BJ (cell line): ENCODE data around the gene SKIDA1. TPM values are rescaled to one million over a fixed set of nuclear protein-coding genes. Genes with fewer than 3 reads are reported as not detected.
A peak's percentile ranks its signal among the peaks of the same experiment; 100 is the strongest.

Experiments used
- CTCF ChIA-PET: fragments of 350-600 bp; formaldehyde crosslinking; extraction: SDS; loops from one replicate; lab custom pipeline; 2021; ENCODE audit warnings: antibody characterized with exemption, inconsistent platforms; lab: Yijun Ruan, JAX
- POLR2A ChIA-PET: fragments of 300-600 bp; sonication (Branson Sonifier 250); formaldehyde crosslinking; extraction: SDS; loops from one replicate; lab custom pipeline; 2021; ENCODE audit warnings: antibody characterized with exemption; lab: Charles Lee
- DNase-seq: peaks from one replicate; pipeline ENCODE4 v3.0.0-alpha.2; 2011; ENCODE audit warnings: low read depth
- H3K27me3 ChIP-seq: 2 replicates; pipeline ENCODE4 v1.6.0; 2011; ENCODE audit warnings: low read length; ENCODE audit not compliant: control insufficient read depth, insufficient read depth
- H3K36me3 ChIP-seq: 2 replicates; pipeline ENCODE4 v1.5.1; 2011; ENCODE audit warnings: low read length; ENCODE audit not compliant: control insufficient read depth, insufficient read depth
- H3K4me3 ChIP-seq: 2 replicates; pipeline ENCODE4 v1.5.1; 2011; ENCODE audit warnings: low read depth, mild to moderate bottlenecking, control low read depth, low read length
- CTCF ChIP-seq: IDR thresholded peaks from 2 replicates; pipeline ENCODE4 v1.5.1; 2011; ENCODE audit warnings: low read depth, mild to moderate bottlenecking, control low read depth, inconsistent platforms, low read length, moderate library complexity; ENCODE audit not compliant: insufficient read depth
- polyA plus RNA-seq: library from polyadenylated mRNA; depleted of rRNA; stranded (reverse); fragments of >200 nt; gene quantifications from 2 replicates; pipeline ENCODE4 v1.2.3, GENCODE V29; 2011

Gene SKIDA1
- polyA plus RNA-seq, 1 experiment, result 0.27 TPM

GRCh38 chr10:21511946-21512572 lies 13.4 kb downstream of the SKIDA1 start:
- CTCF ChIA-PET, result interaction anchor here (1.1 to 5.3 kb wide), 2 partner anchors 15 to 222 kb away, joined by 3 to 34 read pairs; no protein-coding TSS in a partner anchor
- no peak overlapping the region for H3K4me3 ChIP-seq
- no peaks in the 10 kb centered on the region for H3K27me3 ChIP-seq
- POLR2A ChIA-PET, result no interaction called here
- no peaks in the 10 kb centered on the region for H3K36me3 ChIP-seq
- no peak for TF ChIP-seq CTCF
- no peak for DNase-seq

GRCh38 chr10:21511095-21511570 lies 14.3 kb downstream of the SKIDA1 start:
- POLR2A ChIA-PET, result no interaction called here
- H3K36me3 ChIP-seq, result no peaks in the 10 kb centered on the region
- no peaks in the 10 kb centered on the region for H3K27me3 ChIP-seq
- CTCF ChIA-PET, result interaction anchor here (0.7 to 5.3 kb wide), 2 partner anchors 14 to 232 kb away, joined by 3 to 34 read pairs; no protein-coding TSS in a partner anchor
- TF ChIP-seq CTCF, result no peak
- no peak for DNase-seq
- no peak overlapping the region for H3K4me3 ChIP-seq

- Histone ChIP-seq H3K36me3 (no peaks in the 10 kb centered on the region), H3K4me3 (peak overlapping the region; percentile 30), H3K27me3 (no peaks in the 10 kb centered on the region)
- POLR2A ChIA-PET, result no interaction called here
- CTCF ChIA-PET, result interaction anchor here (0.7 to 5.3 kb wide), 3 partner anchors 10 to 231 kb away, joined by 3 to 34 read pairs (median 4); no protein-coding TSS in a partner anchor
- DNase-seq, result no peak
- TF ChIP-seq CTCF, result no peak
Observed at GRCh38 chr10:21510241-21511094, 15.0 kb downstream of the SKIDA1 start.

- Histone ChIP-seq H3K36me3 (no peaks in the 10 kb centered on the region), H3K27me3 (no peaks in the 10 kb centered on the region), H3K4me3 (peak overlapping the region; percentile 30)
- TF ChIP-seq CTCF, result no peak
- DNase-seq, result no peak
- CTCF ChIA-PET, result interaction anchor here (1.1 to 5.3 kb wide), 3 partner anchors 11 to 24 kb away, joined by 3 to 34 read pairs (median 4); partner anchors contain the start of gene MLLT10
- POLR2A ChIA-PET, result no interaction called here
Observed at GRCh38 chr10:21509341-21510240, 15.9 kb downstream of the SKIDA1 start.
